Fibroblast of lung (primary cell): Measurements from ENCODE around the gene GNPTG. TPM values are rescaled to one million over a fixed set of nuclear protein-coding genes. Genes with fewer than 3 reads are reported as not detected.

Source experiments
- DNase-seq, 2 donors: peaks; one replicate each; pipeline versions ENCODE4 v3.0.0 to v3.0.0-alpha.2; 2010; ENCODE audit warnings: low read depth in 2 of 2
- H2AFZ ChIP-seq: 2 replicates; pipeline ENCODE4 v1.5.1; 2012; ENCODE audit warnings: low read length, control low read depth, inconsistent platforms
- H3K27ac ChIP-seq: 2 replicates; pipeline ENCODE4 v1.5.1; 2011; ENCODE audit warnings: low read length, control low read depth; ENCODE audit not compliant: insufficient read depth
- H3K27me3 ChIP-seq: 2 replicates; pipeline ENCODE4 v1.5.1; 2011; ENCODE audit warnings: mild to moderate bottlenecking, low read length; ENCODE audit not compliant: control insufficient read depth, insufficient read depth
- H3K36me3 ChIP-seq: 2 replicates; pipeline ENCODE4 v1.5.1; 2011; ENCODE audit warnings: low read length; ENCODE audit not compliant: control insufficient read depth, insufficient read depth
- H3K4me1 ChIP-seq: 2 replicates; pipeline ENCODE4 v1.5.1; 2011; ENCODE audit warnings: low read length; ENCODE audit not compliant: control insufficient read depth, insufficient read depth; ENCODE audit errors: extremely low read depth
- H3K4me2 ChIP-seq: 2 replicates; pipeline ENCODE4 v1.5.1; 2011; ENCODE audit warnings: low read length, control low read depth; ENCODE audit not compliant: insufficient read depth; ENCODE audit errors: extremely low read depth
- H3K4me3 ChIP-seq, 4 experiments: fragments of 200-600 bp in 1 of 4; sonication (generic) in 1 of 4; replicated peaks in 1 of 4; 2 replicates each; pipeline ENCODE4 v1.5.1; 2011 to 2016; ENCODE audit warnings: low read length in 4 of 4, low read depth in 3 of 4, mild to moderate bottlenecking in 3 of 4, control low read depth in 2 of 4, inconsistent platforms in 1 of 4, mixed read lengths in 1 of 4; ENCODE audit not compliant: insufficient read depth in 1 of 4; ENCODE audit errors: control extremely low read depth in 1 of 4
- H3K79me2 ChIP-seq: 2 replicates; pipeline ENCODE4 v1.5.1; 2012; ENCODE audit warnings: mild to moderate bottlenecking, low read length, inconsistent platforms; ENCODE audit not compliant: control insufficient read depth, insufficient read depth
- H3K9ac ChIP-seq: 2 replicates; pipeline ENCODE4 v1.5.1; 2011; ENCODE audit warnings: mild to moderate bottlenecking, low read length, control low read depth; ENCODE audit not compliant: insufficient read depth
- H3K9me3 ChIP-seq: 2 replicates; pipeline ENCODE4 v1.5.1; 2012; ENCODE audit warnings: low read depth, low read length; ENCODE audit not compliant: control insufficient read depth, insufficient read depth
- H4K20me1 ChIP-seq: 2 replicates; pipeline ENCODE4 v1.5.1; 2011; ENCODE audit warnings: low read length; ENCODE audit not compliant: control insufficient read depth, insufficient read depth; ENCODE audit errors: extremely low read depth
- CTCF ChIP-seq, 2 donors: IDR thresholded peaks in 1 of 2; conservative IDR thresholded peaks in 1 of 2; 1 replicate in 1 of 2; 2 replicates in 1 of 2; pipeline ENCODE4 v1.5.1; 2011 to 2012; ENCODE audit warnings: low read length in 2 of 2, control low read depth in 1 of 2, inconsistent platforms in 1 of 2, low read depth in 1 of 2, mild to moderate bottlenecking in 1 of 2
- EZH2 ChIP-seq: IDR thresholded peaks from 2 replicates; pipeline ENCODE4 v1.5.1; 2012; ENCODE audit warnings: low read length, control low read depth, mild to moderate bottlenecking; ENCODE audit errors: missing control alignments
- polyA plus RNA-seq, 2 donors: library from polyadenylated mRNA; depleted of rRNA in 1 of 2; stranded (reverse) in 1 of 2; unstranded in 1 of 2; fragments of >200 nt; gene quantifications; 2 replicates each; pipeline ENCODE4 v1.2.1, GENCODE V29; 2011 to 2012; ENCODE audit warnings: missing spikeins in 1 of 2
- total RNA-seq: library from RNA; depleted of rRNA; stranded (reverse); fragments of >200 nt; gene quantifications from 2 replicates; pipeline ENCODE4 v1.2.1, GENCODE V29; 2014

Gene GNPTG
- total and polyA plus RNA-seq, 2 donors (not counting 1 experiment from before 2014, with no cell fraction given), result 40.8 to 43.2 TPM

- Histone ChIP-seq H2AFZ (no peak overlapping the region), H3K79me2 (no peaks in the 10 kb centered on the region), H3K4me1 (no peaks in the 10 kb centered on the region), H3K36me3 (peaks cover 15% of the 10 kb centered on the region), H4K20me1 (no peaks in the 10 kb centered on the region), H3K27me3 (no peaks in the 10 kb centered on the region), H3K9me3 (no peaks in the 10 kb centered on the region), H3K4me2 (no peak overlapping the region), H3K9ac (no peak overlapping the region), H3K4me3 (no peak overlapping the region), H3K27ac (no peak overlapping the region)
- TF ChIP-seq CTCF (conservative IDR thresholded peaks at IDR 0.05 in 1 of 2, IDR thresholded peaks at IDR 0.05 in 1 of 2; ENCODE audit: low read depth in 1 of 2, low read length in 2 of 2) (no peak), EZH2 (no peak)
- DNase-seq, result no peak
Measured at GRCh38 chr16:1345087-1345486, 6.6 kb upstream of the GNPTG start.

GRCh38 chr16:1345651-1346421 lies 5.9 kb upstream of the GNPTG start:
- H2AFZ ChIP-seq, result no peak overlapping the region
- no peak overlapping the region for H3K4me3 ChIP-seq
- H3K4me2 ChIP-seq, result no peak overlapping the region
- no peak overlapping the region for H3K27ac ChIP-seq
- peaks cover 7% of the 10 kb centered on the region for H3K79me2 ChIP-seq
- no peaks in the 10 kb centered on the region for H3K27me3 ChIP-seq
- no peaks in the 10 kb centered on the region for H3K9me3 ChIP-seq
- peaks cover 15% of the 10 kb centered on the region for H3K36me3 ChIP-seq
- H4K20me1 ChIP-seq, result no peaks in the 10 kb centered on the region
- no peak for DNase-seq
- H3K9ac ChIP-seq, result no peak overlapping the region
- TF ChIP-seq CTCF (conservative IDR thresholded peaks at IDR 0.05 in 1 of 2, IDR thresholded peaks at IDR 0.05 in 1 of 2; ENCODE audit: low read depth in 1 of 2, low read length in 2 of 2) (no peak), EZH2 (no peak)
- peaks cover 4% of the 10 kb centered on the region for H3K4me1 ChIP-seq

- no peak overlapping the region for H3K4me3 ChIP-seq
- H3K4me2 ChIP-seq, result no peak overlapping the region
- H3K27ac ChIP-seq, result no peak overlapping the region
- H3K36me3 ChIP-seq, result peaks cover 15% of the 10 kb centered on the region
- no peaks in the 10 kb centered on the region for H4K20me1 ChIP-seq
- H3K4me1 ChIP-seq, result peaks cover 5% of the 10 kb centered on the region
- no peaks in the 10 kb centered on the region for H3K27me3 ChIP-seq
- H2AFZ ChIP-seq, result no peak overlapping the region
- H3K9me3 ChIP-seq, result no peaks in the 10 kb centered on the region
- DNase-seq, result no peak
- no peak overlapping the region for H3K9ac ChIP-seq
- peaks cover 15% of the 10 kb centered on the region for H3K79me2 ChIP-seq
- no peak for TF ChIP-seq EZH2
- TF ChIP-seq CTCF (conservative IDR thresholded peaks at IDR 0.05 in 1 of 2, IDR thresholded peaks at IDR 0.05 in 1 of 2; ENCODE audit: low read depth in 1 of 2, low read length in 2 of 2), result peak in 1 of 2 donors; percentile 4
Measured at GRCh38 chr16:1346422-1347285, 5.1 kb upstream of the GNPTG start.
